Measurements from ENCODE around the gene ERI3. TPM values are rescaled to one million over a fixed set of nuclear protein-coding genes. Genes with fewer than 3 reads are reported as not detected.
A peak's percentile ranks its signal among the peaks of the same experiment; 100 is the strongest.

Gene ERI3
- total and polyA plus RNA-seq, 2 donors (not counting 3 experiments of a cell fraction or from before 2014, with no cell fraction given), result 45.3 to 94.0 TPM

- H3K27ac ChIP-seq (ENCODE audit: insufficient read depth, low read depth, low read length), result no peak within 1 kb of the TSS
- ChIA-PET CTCF (interaction anchor here (1.0 to 1.2 kb wide), 5 partner anchors 11 to 382 kb away, joined by 4 to 6 read pairs (median 5); no protein-coding TSS in a partner anchor), POLR2A (interaction anchor here (0.9 kb wide), 1 partner anchor 15 kb away, joined by 3 read pairs; no protein-coding TSS in a partner anchor)
- H3K9ac ChIP-seq (replicated peaks; ENCODE audit: extremely low read depth, insufficient read depth, low read length), result peak within 1 kb of the TSS; percentile 59
- H3K9me3 ChIP-seq (replicated peaks; ENCODE audit: control insufficient read depth, insufficient read depth, low read length), result no peaks in the 10 kb centered on the region
- no peaks in the 10 kb centered on the region for H3K27me3 ChIP-seq (ENCODE audit: control insufficient read depth in 2 of 2, insufficient read depth in 2 of 2, low read length in 2 of 2)
- dilution Hi-C loops (cut with MboI; ENCODE audit: extremely low pct_ligation_motif_present, low sequenced_read_pairs), result no loop called here
- H3K4me3 ChIP-seq (replicated peaks in 1 of 3; ENCODE audit: insufficient read depth in 1 of 3, low read depth in 1 of 3, low read length in 3 of 3), result peak within 1 kb of the TSS; percentile 64 to 82 (median 76)
- peak within 1 kb of the TSS; percentile 90 for H3K4me2 ChIP-seq (ENCODE audit: insufficient read depth, low read length)
- intact Hi-C loops (cut with micrococcal nuclease), result loop anchor here (10.0 kb wide), 1 partner anchor 209 kb away; no protein-coding TSS in a partner anchor
- H2AFZ ChIP-seq (ENCODE audit: low read depth, low read length), result peak within 1 kb of the TSS; percentile 68
- H4K20me1 ChIP-seq (replicated peaks; ENCODE audit: control insufficient read depth, extremely low read depth, insufficient read depth, low read length), result no peaks in the 10 kb centered on the region
- peaks cover 13% of the 10 kb centered on the region for H3K4me1 ChIP-seq (ENCODE audit: control insufficient read depth, extremely low read depth, insufficient read depth, low read length)
- DNase-seq (ENCODE audit: low read depth, low spot score) (peak; percentile 81), FAIRE-seq (peak; percentile 89)
- TF ChIP-seq POLR2A (IDR thresholded peaks at IDR 0.05; ENCODE audit: low read depth, low read length), result peak; percentile 69
- TF ChIP-seq GATA2 (IDR thresholded peaks at IDR 0.05; ENCODE audit: insufficient read depth, insufficient read length, low read depth, low read length), result no peak
- no peak for TF ChIP-seq EZH2 (IDR thresholded peaks at IDR 0.05; ENCODE audit: borderline replicate concordance, low read depth, low read length, severe bottlenecking)
- TF ChIP-seq MYC (IDR thresholded peaks at IDR 0.05; ENCODE audit: low read depth, low read length), result peak; percentile 35
- peak; percentile 91 for TF ChIP-seq POLR2AphosphoS5 (IDR thresholded peaks at IDR 0.05; ENCODE audit: insufficient read depth, low read depth, low read length)
- no peaks in the 10 kb centered on the region for H3K9me1 ChIP-seq (replicated peaks; ENCODE audit: control insufficient read depth, extremely low read depth, insufficient read depth, low read length)
- peaks cover 7% of the 10 kb centered on the region for H3K79me2 ChIP-seq (ENCODE audit: control insufficient read depth, insufficient read depth, low read length)
- H3K36me3 ChIP-seq (ENCODE audit: control insufficient read depth in 2 of 2, extremely low read depth in 1 of 2, insufficient read depth in 2 of 2, low read length in 2 of 2), result peaks cover 3 to 11% of the 10 kb centered on the region in 2 experiments
- no TSS peak for BruUV-seq (replicated peaks)
Observed at GRCh38 chr1:44213222-44214112, 141.6 kb downstream of the ERI3 start, which contains the start of gene DMAP1. Gene DMAP1 (plus strand): TSS chr1:44213471. CDS start chr1:44213754, 283 bp downstream.

Data from endothelial cell of umbilical vein (primary cell).